GM18507 (cell line): ENCODE measurements around the gene DNAI2.

Source experiments
- DNase-seq: peaks from one replicate; pipeline ENCODE4 v3.0.0; 2011; ENCODE audit warnings: low read depth; ENCODE audit not compliant: insufficient read length; ENCODE audit errors: extremely low spot score
- FAIRE-seq: peaks from 2 replicates; lab custom pipeline; 2011; peaks lifted over from hg19 to GRCh38; lab: Jason Lieb, UNC

DNAI2 gene

GRCh38 chr17:74353446-74354060, 79.5 kb downstream of the DNAI2 start:
- DNase-seq = no peak
- no peak for FAIRE-seq

GRCh38 chr17:74354123-74354522, 80.1 kb downstream of the DNAI2 start:
- DNase-seq = peak; percentile 54
- peak; percentile 56 for FAIRE-seq

- DNase-seq (no peak), FAIRE-seq (no peak)
Observed at GRCh38 chr17:74354561-74354960, 80.5 kb downstream of the DNAI2 start.

- FAIRE-seq = no peak
- DNase-seq = no peak
Observed at GRCh38 chr17:74355065-74355464, 81.0 kb downstream of the DNAI2 start.

- DNase-seq (no peak), FAIRE-seq (no peak)
Observed at GRCh38 chr17:74356646-74357465, 82.8 kb downstream of the DNAI2 start.

GRCh38 chr17:74357466-74357809, 83.4 kb downstream of the DNAI2 start:
- no peak for FAIRE-seq
- DNase-seq = no peak

- FAIRE-seq (no peak), DNase-seq (no peak)
Observed at GRCh38 chr17:74358697-74359096, 84.7 kb downstream of the DNAI2 start.

GRCh38 chr17:74359916-74360315, 85.9 kb downstream of the DNAI2 start:
- no peak for DNase-seq
- FAIRE-seq = no peak

- FAIRE-seq = no peak
Observed at GRCh38 chr17:74360899-74361229, 86.8 kb downstream of the DNAI2 start.

GRCh38 chr17:74361230-74362068, 87.4 kb downstream of the DNAI2 start, which contains the start of gene BTBD17:
Gene BTBD17, minus strand, starts transcription at chr17:74361868. Its CDS starts 49 bp downstream, at chr17:74361819.
- FAIRE-seq (no peak), DNase-seq (no peak)

More at GRCh38 chr17:74360899-74361229, 86.8 kb downstream of the DNAI2 start:
- DNase-seq = no peak

GRCh38 chr17:74362069-74362405, 88.0 kb downstream of the DNAI2 start:
- no peak for FAIRE-seq

GRCh38 chr17:74362810-74363498, 88.9 kb downstream of the DNAI2 start:
- DNase-seq (no peak), FAIRE-seq (no peak)

More at GRCh38 chr17:74362069-74362405, 88.0 kb downstream of the DNAI2 start:
- no peak for DNase-seq
